Neural progenitor cell (in vitro differentiated cells): ENCODE results near the gene FPR1.

ENCODE experiments used
- EZH2 ChIP-seq: fragments of 200-600 bp; sonication (generic); IDR thresholded peaks from 2 replicates; pipeline ENCODE4 v1.6.1; 2017; ENCODE audit warnings: antibody characterized with exemption, mild to moderate bottlenecking, moderate library complexity
- TF ChIP-seq, protein P1 (sequence below): fragments of 200-600 bp; sonication (generic); IDR thresholded peaks from 2 replicates; pipeline ENCODE4 v1.5.1; 2017; ENCODE audit warnings: antibody characterized with exemption, mild to moderate bottlenecking

DNA sequence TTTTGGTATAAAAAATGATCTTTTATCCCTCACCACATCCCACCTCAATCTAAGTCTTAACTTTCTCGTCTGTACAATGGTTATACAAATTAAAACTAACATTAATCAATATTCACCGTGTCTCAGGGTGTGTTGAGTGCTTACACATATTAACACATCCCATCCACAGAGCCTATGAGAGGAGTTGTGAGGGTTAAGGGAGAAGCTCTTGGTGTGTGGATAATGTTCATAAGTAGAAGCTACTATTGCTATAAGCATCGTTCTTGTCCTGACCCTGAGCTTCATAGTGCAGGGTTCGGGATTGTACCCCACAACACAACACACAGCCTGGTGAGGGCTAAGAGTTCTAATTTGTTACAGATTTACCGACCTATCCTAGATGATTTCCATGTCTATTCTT is 45.8 kb upstream of the FPR1 start:
- TF ChIP-seq, protein P1, sequence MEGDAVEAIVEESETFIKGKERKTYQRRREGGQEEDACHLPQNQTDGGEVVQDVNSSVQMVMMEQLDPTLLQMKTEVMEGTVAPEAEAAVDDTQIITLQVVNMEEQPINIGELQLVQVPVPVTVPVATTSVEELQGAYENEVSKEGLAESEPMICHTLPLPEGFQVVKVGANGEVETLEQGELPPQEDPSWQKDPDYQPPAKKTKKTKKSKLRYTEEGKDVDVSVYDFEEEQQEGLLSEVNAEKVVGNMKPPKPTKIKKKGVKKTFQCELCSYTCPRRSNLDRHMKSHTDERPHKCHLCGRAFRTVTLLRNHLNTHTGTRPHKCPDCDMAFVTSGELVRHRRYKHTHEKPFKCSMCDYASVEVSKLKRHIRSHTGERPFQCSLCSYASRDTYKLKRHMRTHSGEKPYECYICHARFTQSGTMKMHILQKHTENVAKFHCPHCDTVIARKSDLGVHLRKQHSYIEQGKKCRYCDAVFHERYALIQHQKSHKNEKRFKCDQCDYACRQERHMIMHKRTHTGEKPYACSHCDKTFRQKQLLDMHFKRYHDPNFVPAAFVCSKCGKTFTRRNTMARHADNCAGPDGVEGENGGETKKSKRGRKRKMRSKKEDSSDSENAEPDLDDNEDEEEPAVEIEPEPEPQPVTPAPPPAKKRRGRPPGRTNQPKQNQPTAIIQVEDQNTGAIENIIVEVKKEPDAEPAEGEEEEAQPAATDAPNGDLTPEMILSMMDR: no peak
- no peak for TF ChIP-seq EZH2
